GM10847 (cell line): ENCODE data around the gene SLC2A2.

Experiments used
- POLR2A ChIP-seq: IDR thresholded peaks from 2 replicates; pipeline ENCODE4 v1.6.1; 2011; ENCODE audit not compliant: insufficient read length; ENCODE audit errors: extremely low read depth

The SLC2A2 gene

DNA sequence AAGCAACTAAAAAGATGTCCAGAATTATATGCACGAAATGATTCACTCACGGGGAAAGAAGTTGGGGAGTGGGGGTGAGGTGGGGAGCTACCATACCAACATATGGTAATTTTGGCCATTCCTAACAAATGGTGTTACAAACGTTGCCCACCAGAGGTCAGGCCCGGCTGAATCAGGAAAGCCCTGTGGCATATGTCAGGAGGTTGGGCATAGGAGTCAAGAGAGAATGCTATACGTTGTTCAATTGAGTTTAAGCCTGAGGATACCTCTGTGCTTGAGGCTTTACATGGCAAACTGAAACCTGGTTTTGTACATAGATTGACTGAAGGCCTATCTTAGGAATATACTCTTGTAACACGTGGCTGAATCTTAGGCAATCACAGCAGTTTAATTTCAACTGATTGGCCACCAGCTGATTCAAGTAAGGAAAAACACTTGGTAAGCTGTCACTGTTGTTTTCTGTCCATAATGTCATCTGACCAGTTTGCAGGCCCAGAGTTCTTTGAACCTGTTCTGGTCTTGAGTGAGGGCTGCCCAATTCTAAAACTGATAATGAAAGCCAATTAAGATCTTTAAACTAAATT, 23.4 kb upstream of the SLC2A2 start:
- no peak for TF ChIP-seq POLR2A

DNA sequence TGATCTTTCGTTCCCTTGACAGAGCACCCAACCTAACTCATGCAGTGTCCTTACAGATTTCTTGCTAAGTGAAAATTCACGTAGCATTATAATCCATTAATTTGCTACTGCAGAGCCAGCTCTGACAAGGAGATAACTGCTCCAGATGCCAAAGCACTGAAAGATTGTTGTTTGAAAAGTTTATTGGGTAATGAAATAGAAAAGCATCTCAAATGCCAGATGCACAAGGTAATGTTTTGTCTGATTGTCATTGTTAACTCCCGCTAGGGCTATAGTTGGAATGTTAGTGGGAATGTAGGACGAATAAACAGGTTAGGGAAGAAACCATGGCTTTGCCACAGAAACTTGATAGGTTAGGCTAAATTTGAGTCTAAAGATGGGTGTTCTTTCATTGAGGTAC, 20.2 kb upstream of the SLC2A2 start:
- TF ChIP-seq POLR2A, result no peak

DNA sequence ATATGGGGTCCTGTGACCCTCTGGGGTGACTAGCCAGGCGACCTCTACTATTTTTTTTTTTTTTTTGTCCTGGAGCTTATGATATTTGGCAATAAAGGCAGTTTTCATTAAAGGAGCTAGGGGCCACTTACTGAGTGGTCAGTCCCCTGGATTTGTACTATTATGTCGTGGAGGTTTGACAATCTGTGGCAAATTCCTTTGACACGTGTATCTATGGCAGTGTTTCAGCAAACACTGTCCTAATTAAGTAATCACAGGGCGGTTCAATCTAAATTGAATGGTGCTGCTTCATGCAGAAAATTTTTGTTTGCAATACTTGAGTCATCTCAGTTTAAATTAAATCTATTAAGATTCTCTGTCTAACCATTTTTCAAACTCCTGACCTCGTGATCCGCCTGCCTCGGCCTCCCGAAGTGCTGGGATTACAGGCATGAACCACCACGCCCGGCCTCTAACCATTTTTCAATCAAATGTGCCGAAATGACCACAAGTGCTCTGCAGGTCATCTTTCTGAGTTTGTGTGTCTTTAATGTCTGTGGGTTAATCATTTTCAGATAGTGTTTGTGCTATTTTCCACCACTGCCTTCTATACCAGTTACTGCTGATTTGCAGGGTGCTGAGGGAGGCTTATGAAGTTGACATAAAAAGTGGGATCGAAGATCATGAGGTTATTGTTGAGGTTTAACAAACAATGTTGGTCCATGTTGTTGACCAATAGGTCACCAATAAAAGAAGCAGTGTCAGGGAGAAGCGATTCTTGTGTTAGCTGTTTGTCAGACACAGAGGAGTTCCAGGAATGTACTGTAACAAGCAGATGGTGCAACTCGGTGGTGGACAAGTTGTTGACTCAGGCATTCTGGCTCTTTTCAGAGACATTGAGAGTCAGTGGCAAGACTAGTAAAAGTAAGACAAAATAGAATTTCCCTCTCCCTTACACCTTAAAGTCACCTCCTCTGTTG, 18.6 kb upstream of the SLC2A2 start:
- TF ChIP-seq POLR2A, result no peak

DNA sequence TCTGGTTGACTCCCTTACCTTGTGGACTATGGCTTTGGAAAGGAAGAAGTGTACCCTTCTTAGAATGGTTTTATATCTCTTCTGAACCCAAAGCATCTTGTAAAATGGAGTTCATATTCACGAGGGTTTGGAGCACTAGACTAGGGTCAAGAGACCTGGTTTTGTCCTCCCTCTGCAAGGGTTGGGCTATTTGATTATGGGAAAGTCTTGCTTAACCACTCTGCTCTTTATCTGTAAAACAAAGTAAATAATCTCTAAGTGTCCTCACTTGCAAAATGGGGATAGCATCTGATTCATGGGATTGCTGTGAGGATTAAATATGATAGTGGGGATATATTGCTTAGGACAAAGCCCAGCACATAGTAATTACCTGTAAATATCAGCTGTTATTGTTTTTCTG, 17.9 kb upstream of the SLC2A2 start:
- no peak for TF ChIP-seq POLR2A

DNA sequence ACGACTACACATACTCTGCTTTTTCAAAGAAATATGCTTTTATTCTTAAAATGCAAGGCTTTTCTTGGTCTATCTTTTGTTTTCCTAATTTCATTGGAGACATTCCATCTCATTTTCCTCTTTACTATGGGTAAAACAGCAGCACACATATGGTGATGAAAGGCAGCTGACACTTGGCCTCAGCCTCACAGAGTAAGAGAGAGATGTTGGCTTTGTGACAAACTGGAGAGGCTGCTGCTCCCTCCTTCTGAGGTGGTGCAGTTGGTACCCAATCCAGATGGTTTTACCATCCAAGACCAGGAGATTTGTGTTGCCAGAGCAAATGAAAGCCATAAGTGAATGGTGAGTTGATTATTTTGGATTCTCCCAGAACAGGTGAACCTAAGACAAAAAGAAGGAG, 13.2 kb upstream of the SLC2A2 start:
- TF ChIP-seq POLR2A, result no peak

DNA sequence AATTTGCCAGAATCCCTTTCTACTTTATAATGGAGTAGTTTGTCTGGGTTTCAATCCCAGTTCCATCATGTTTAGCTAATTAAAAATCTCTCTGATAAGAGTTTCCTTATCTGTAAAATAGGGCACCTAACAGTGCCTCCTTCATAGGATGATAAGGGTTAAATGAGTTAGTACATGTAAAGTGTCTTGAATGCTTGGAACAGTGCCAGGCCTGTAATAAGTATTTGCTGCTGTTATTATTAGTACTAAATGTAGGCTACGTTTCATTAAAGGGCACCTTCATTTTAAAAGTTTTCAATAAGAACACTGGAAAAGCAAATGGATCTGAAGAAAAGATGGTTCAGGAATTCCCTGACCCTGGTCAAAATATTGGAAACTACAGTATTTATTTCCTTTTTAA, 11.8 kb upstream of the SLC2A2 start:
- no peak for TF ChIP-seq POLR2A

DNA sequence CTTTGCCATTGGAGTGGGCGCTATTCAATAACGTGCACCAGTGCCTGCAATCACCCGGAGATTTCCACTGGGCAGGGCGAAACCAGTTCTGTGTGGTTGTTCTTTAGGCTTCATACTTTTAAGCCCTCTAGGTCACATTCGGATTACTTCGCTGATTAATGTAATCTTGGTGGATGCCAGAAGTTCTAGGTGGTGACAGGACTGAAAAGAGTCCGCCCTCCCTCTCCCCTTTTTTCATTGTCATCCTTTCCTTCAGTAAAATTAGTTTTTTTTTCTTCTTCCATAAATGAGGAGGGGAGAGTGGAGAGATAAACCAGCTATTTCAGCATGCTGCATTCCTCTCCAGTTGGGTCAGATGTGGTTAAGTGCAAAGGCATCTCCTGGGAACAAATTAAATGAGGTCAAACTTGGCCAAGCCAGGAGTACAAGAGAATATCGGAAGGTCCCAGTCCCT, 2.3 kb upstream of the SLC2A2 start:
- no peak for TF ChIP-seq POLR2A

DNA sequence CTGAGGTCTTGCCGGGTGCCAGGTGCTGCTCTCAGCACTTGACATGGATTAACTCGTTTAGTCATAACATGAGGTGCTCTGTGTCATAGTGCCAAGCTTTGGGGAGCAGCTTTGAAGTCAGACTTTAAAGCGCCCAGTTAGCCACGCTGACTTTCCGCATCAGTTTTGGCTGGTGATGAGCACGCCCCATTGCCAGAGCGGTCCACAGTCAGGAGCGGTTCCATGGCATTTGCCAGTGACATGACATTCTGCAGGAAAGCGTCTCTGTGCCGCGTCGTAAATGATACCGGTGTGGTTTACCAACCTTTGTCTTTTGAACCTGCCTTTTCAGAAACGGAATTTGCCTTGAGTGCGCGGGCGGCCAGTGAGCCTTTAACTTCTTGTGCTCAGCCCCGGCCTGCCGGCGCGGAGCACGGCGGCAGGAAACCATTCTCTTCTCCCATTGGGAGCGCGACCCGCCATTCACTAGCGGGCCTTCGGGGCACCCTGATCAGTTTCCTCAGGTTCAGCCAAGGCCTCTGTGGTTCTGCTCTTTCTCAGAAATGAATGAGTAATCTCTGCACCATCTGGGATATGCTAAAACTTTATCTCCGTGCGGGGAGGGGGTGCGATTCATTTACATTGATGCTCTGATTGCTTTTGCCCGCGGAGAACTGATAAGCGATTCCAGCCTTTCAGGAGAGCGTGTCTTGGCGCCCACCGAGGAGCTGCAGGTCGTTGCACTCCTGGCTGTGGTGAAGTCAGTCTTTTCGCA, 1.7 kb upstream of the SLC2A2 start:
- TF ChIP-seq POLR2A, result no peak

DNA sequence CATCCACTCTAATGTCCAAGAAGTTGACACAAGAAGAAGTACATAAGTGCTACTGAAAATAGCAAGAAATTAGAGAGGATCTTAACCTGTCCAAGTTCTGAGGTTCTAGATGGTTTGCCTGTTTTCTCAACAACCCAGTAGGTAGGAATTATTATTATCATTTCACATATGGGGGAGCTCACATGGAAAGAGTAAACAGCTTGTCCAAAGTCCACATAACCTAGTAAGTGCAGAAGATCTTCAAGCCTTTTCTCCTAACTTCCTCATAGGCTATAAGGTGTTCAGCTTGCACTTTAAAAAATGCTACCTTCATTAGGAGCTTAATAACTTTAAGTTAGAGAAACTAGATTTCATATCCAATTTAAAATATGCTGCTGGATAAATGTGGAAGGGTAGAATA, 3.0 kb downstream of the SLC2A2 start:
- TF ChIP-seq POLR2A, result no peak

DNA sequence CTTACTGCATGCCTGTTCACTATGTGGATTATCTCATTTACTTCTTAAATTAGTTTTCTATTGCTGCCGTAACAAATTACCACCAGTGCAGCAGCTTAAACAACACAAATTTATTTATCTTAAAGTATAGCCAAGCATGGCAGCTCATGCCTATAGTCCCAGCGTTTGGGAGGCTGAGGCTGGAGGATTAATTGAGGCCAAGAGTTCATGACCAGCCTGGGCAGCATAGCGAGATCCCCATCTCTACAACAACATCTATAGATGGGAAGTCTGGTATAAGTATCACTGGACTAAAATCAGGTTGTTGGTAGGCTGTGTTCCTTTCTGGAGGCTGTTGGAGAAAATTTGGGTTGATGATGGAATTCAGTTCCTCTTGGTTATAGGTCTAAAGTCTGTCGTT, 5.1 kb downstream of the SLC2A2 start:
- no peak for TF ChIP-seq POLR2A

DNA sequence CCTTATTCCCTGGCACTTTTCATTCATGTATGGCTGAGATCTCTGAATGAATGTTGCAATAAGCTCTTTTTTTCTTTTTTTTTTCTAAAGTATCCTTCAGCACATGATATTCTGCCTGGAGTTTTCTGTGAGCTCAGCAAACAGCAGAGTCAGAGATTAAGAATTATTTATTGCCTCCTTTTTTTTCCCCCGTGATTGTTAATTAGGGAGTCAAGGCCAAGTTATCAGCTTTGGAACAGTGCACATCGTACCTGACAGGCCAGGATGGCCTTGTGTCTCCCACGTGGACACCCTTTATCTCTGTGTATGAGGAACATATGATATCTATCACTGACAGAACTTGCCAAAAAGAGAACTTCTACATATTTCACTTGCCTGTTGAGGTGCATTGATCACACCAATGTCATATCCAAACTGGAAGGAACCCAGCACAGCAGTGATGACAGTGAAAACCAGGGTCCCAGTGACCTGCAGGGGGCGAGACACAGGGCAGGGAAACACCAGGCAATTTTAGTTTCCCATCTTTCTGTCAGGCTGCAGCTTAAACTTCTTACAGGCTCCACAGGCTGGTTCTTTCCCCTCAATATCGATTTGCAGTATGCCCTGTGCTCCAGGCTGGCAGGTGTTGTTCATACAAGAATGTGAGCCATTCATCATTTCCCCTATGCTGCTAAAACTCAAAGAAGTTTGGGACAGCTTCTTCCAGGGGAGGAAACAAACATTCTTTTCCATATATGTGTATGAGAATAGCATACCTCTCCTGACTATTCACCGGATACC, 8.2 kb downstream of the SLC2A2 start:
- no peak for TF ChIP-seq POLR2A

DNA sequence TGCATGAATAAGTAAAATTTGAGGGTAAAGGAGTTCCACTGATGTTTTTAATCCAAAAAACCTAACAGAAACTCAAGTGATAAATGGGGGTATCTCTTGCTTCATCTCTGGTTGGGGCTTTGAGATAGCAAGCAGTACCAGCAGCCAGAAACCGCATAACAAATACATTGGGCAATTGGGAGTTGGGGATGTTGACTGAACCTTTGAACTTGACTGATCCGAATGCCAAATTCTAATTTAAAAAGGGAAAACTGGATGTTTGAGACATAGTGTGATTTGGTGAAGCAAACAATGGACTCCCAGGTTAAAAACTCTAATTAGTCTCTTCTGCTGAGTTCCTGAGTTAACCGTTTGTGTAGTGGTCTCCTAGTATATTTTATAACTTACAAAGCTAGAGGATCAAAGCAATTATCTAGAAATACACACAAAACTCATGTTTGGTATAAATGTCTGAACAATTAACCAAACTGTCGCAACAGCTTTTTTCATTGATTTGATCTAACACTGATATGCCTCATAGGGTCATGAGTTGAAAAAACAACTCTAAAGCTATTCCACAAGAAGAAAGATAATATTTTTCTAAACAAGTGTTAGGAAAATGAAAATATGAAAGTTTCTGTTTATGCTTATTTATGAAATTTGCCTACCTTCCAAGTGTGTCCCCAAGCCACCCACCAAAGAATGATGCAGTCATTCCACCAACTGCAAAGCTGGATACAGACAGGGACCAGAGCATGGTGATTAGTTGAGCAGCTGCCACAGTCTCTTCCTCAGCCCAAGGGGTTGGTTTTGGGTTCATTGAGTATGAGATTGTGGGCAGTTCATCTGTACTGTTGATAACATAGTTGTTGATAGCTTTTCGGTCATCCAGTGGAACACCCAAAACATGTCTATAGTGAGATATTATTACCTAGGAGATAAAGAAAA, 12.4 kb downstream of the SLC2A2 start:
- no peak for TF ChIP-seq POLR2A

DNA sequence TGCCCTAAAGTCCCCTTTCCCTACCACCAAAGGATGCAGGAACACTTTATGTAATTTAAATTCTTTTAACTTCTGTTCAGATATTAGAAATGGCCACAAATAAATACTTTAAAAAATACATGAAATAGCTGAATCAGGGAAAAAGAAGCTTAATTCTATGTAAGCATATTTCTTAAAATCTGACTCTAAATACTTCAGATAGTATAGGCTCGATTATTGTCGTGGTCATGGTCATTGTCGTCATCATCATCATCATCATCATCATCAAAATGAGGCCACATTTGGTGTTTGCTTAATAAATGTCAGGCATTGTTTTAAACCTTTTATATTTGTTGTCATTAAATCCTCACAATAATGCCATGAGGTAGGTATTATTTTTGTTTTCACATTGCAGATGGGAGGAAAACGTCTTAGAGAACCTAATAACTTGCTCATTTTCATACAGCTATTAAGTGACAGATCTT, 14.6 kb downstream of the SLC2A2 start:
- TF ChIP-seq POLR2A, result no peak
